ENCODE results near the gene C10orf105.

Gene C10orf105

GRCh38 chr10:71719464-71720201 is at the start of gene C10orf105:
C10orf105 (minus strand) TSS chr10:71719778; CDS start chr10:71716337, 3,441 bp downstream.
- DNase-seq = peak; percentile 42
- TF ChIP-seq CTCF (IDR thresholded peaks at IDR 0.05) = no peak
- no peak within 1 kb of the TSS for H3K27ac Mint-ChIP-seq

GRCh38 chr10:71767420-71768035 is 48.0 kb upstream of the C10orf105 start:
- Mint-ChIP-seq H3K4me3 (peak overlapping the region; percentile 39), H3K4me1 (peaks cover 35% of the 10 kb centered on the region), H3K9me3 (no peaks in the 10 kb centered on the region), H3K36me3 (ENCODE audit: low read depth) (no peaks in the 10 kb centered on the region), H3K27me3 (ENCODE audit: low read depth, poor library complexity) (peaks cover 22% of the 10 kb centered on the region), H3K27ac (peak overlapping the region; percentile 46)
- no peak for DNase-seq
- no peak for TF ChIP-seq CTCF (IDR thresholded peaks at IDR 0.05)

More at GRCh38 chr10:71719464-71720201, at the start of gene C10orf105:
- Mint-ChIP-seq H3K36me3 (ENCODE audit: low read depth) (no peaks in the 10 kb centered on the region), H3K4me3 (no peak within 1 kb of the TSS), H3K27me3 (ENCODE audit: low read depth, poor library complexity) (peaks cover 17% of the 10 kb centered on the region), H3K9me3 (peaks cover 3% of the 10 kb centered on the region), H3K4me1 (peaks cover 59% of the 10 kb centered on the region)

- TF ChIP-seq CTCF (IDR thresholded peaks at IDR 0.05) = no peak
- Mint-ChIP-seq H3K27me3 (ENCODE audit: low read depth, poor library complexity) (peaks cover 17% of the 10 kb centered on the region), H3K27ac (no peak overlapping the region), H3K4me3 (no peak overlapping the region), H3K9me3 (no peaks in the 10 kb centered on the region), H3K4me1 (peaks cover 35% of the 10 kb centered on the region), H3K36me3 (ENCODE audit: low read depth) (no peaks in the 10 kb centered on the region)
- no peak for DNase-seq
Observed at GRCh38 chr10:71766717-71767419, 47.3 kb upstream of the C10orf105 start.

- Mint-ChIP-seq H3K9me3 (no peaks in the 10 kb centered on the region), H3K4me3 (no peak overlapping the region), H3K4me1 (peaks cover 35% of the 10 kb centered on the region), H3K36me3 (ENCODE audit: low read depth) (no peaks in the 10 kb centered on the region), H3K27ac (no peak overlapping the region), H3K27me3 (ENCODE audit: low read depth, poor library complexity) (peaks cover 9% of the 10 kb centered on the region)
- no peak for TF ChIP-seq CTCF (IDR thresholded peaks at IDR 0.05)
- DNase-seq = no peak
Observed at GRCh38 chr10:71765906-71766716, 46.5 kb upstream of the C10orf105 start.

- TF ChIP-seq CTCF (IDR thresholded peaks at IDR 0.05) = no peak
Observed at GRCh38 chr10:71765176-71765904, 45.8 kb upstream of the C10orf105 start.

More at GRCh38 chr10:71765176-71765904, 45.8 kb upstream of the C10orf105 start:
- H3K36me3 Mint-ChIP-seq (ENCODE audit: low read depth) = no peaks in the 10 kb centered on the region
- peaks cover 35% of the 10 kb centered on the region for H3K4me1 Mint-ChIP-seq
- H3K4me3 Mint-ChIP-seq = no peak overlapping the region
- H3K27me3 Mint-ChIP-seq (ENCODE audit: low read depth, poor library complexity) = peaks cover 11% of the 10 kb centered on the region
- peak overlapping the region; percentile 85 for H3K27ac Mint-ChIP-seq
- H3K9me3 Mint-ChIP-seq = no peaks in the 10 kb centered on the region
- DNase-seq = no peak
